ENCODE measurements around the gene LOXHD1.

The LOXHD1 gene

GRCh38 chr18:46555213-46555612 is 101.8 kb downstream of the LOXHD1 start:
- TF ChIP-seq CTCF (conservative IDR thresholded peaks at IDR 0.05; ENCODE audit: low read depth), result no peak
- ChIA-PET CTCF (no interaction called here), POLR2A (ENCODE audit: low non-redundant PET) (no interaction called here)
- no peak overlapping the region for H3K27ac ChIP-seq
- no peak for DNase-seq (ENCODE audit: low spot score)

- no peak for DNase-seq (ENCODE audit: low spot score)
- CTCF ChIA-PET, result interaction anchor here (0.6 kb wide), 1 partner anchor 10 kb away, joined by 4 read pairs; no protein-coding TSS in a partner anchor
- TF ChIP-seq CTCF (conservative IDR thresholded peaks at IDR 0.05; ENCODE audit: low read depth), result no peak
- H3K27ac ChIP-seq, result no peak overlapping the region
- POLR2A ChIA-PET (ENCODE audit: low non-redundant PET), result no interaction called here
Observed at GRCh38 chr18:46554406-46555080, 102.5 kb downstream of the LOXHD1 start.

GRCh38 chr18:46550609-46551008 is 106.4 kb downstream of the LOXHD1 start:
- TF ChIP-seq CTCF (conservative IDR thresholded peaks at IDR 0.05; ENCODE audit: low read depth), result no peak
- ChIA-PET CTCF (no interaction called here), POLR2A (ENCODE audit: low non-redundant PET) (no interaction called here)

GRCh38 chr18:46547520-46547919 is 109.5 kb downstream of the LOXHD1 start:
- no peak overlapping the region for H3K27ac ChIP-seq
- ChIA-PET CTCF (no interaction called here), POLR2A (ENCODE audit: low non-redundant PET) (no interaction called here)
- no peak for DNase-seq (ENCODE audit: low spot score)
- TF ChIP-seq CTCF (conservative IDR thresholded peaks at IDR 0.05; ENCODE audit: low read depth), result no peak

More at GRCh38 chr18:46550609-46551008, 106.4 kb downstream of the LOXHD1 start:
- DNase-seq (ENCODE audit: low spot score), result no peak
- no peak overlapping the region for H3K27ac ChIP-seq

- ChIA-PET POLR2A (ENCODE audit: low non-redundant PET) (no interaction called here), CTCF (no interaction called here)
- DNase-seq (ENCODE audit: low spot score), result no peak
- no peak overlapping the region for H3K27ac ChIP-seq
- no peak for TF ChIP-seq CTCF (conservative IDR thresholded peaks at IDR 0.05; ENCODE audit: low read depth)
Observed at GRCh38 chr18:46546111-46546640, 110.8 kb downstream of the LOXHD1 start.

GRCh38 chr18:46542545-46542944 is 114.5 kb downstream of the LOXHD1 start:
- DNase-seq (ENCODE audit: low spot score), result peak; percentile 3
- ChIA-PET CTCF (no interaction called here), POLR2A (ENCODE audit: low non-redundant PET) (no interaction called here)
- no peak for TF ChIP-seq CTCF (conservative IDR thresholded peaks at IDR 0.05; ENCODE audit: low read depth)
- no peak overlapping the region for H3K27ac ChIP-seq

Measured in RWPE1 (cell line).